Gastrocnemius medialis (tissue), 4 donors: Measurements from ENCODE around the gene GPC6. TPM values are rescaled to one million over a fixed set of nuclear protein-coding genes. Genes with fewer than 3 reads are reported as not detected.

ENCODE experiments used
- ATAC-seq, 2 donors: fragments of 150-250 bp; one replicate each; pipeline ENCODE4 v1.9.1; 2016
- DNase-seq, 2 donors: peaks; one replicate each; pipeline ENCODE4 v3.0.0-alpha.2; 2019
- H3K27ac ChIP-seq, 4 donors: fragments of 200-600 bp; sonication (generic); 1 replicate in 1 of 4; 2 replicates in 3 of 4; pipeline ENCODE4 v1.5.1; 2016 to 2018; ENCODE audit warnings: mild to moderate bottlenecking in 2 of 4, moderate library complexity in 1 of 4
- H3K27me3 ChIP-seq, 3 donors: fragments of 200-600 bp; sonication (generic) in 2 of 3; 1 replicate in 1 of 3; 2 replicates in 2 of 3; pipeline versions ENCODE4 v1.5.1 to v1.6.0; 2016 to 2019; ENCODE audit warnings: mild to moderate bottlenecking in 1 of 3, moderate library complexity in 1 of 3
- H3K36me3 ChIP-seq, 2 donors: fragments of 200-600 bp; sonication (generic) in 1 of 2; one replicate each; pipeline ENCODE4 v1.5.1; 2017 to 2018
- H3K4me1 ChIP-seq, 2 donors: fragments of 200-600 bp; sonication (generic) in 1 of 2; one replicate each; pipeline ENCODE4 v1.5.1; 2016 to 2017; ENCODE audit warnings: mild to moderate bottlenecking in 2 of 2
- H3K4me3 ChIP-seq, 4 donors: fragments of 200-600 bp; sonication (generic) in 3 of 4; 1 replicate in 1 of 4; 2 replicates in 3 of 4; pipeline ENCODE4 v1.5.1; 2016 to 2019; ENCODE audit warnings: mild to moderate bottlenecking in 2 of 4
- H3K9me3 ChIP-seq, 3 donors: fragments of 200-600 bp; sonication (generic) in 2 of 3; 1 replicate in 1 of 3; 2 replicates in 2 of 3; pipeline ENCODE4 v1.5.1; 2016 to 2019
- CTCF ChIP-seq, 5 experiments: fragments of 450-650 bp in 3 of 5; fragments of 200-600 bp in 2 of 5; sonication (generic) in 2 of 5; IDR thresholded peaks in 4 of 5; conservative IDR thresholded peaks in 1 of 5; 1 replicate in 4 of 5; 2 replicates in 1 of 5; pipeline ENCODE4 v1.5.1; 2016 to 2019; ENCODE audit warnings: antibody characterized with exemption in 5 of 5, mild to moderate bottlenecking in 3 of 5, moderate library complexity in 3 of 5
- POLR2A ChIP-seq, 2 donors: fragments of 450-650 bp; IDR thresholded peaks; one replicate each; pipeline ENCODE4 v1.6.1; 2017; ENCODE audit warnings: antibody characterized with exemption in 2 of 2, mild to moderate bottlenecking in 2 of 2, moderate library complexity in 2 of 2
- in situ Hi-C, 4 donors: fragments of 200-750 bp; cut with MboI; loops; one replicate each; pipeline versions ENCODE4 v1.15.0 to v1.8.0; 2017; ENCODE audit warnings: low sequenced_read_pairs in 4 of 4
- intact Hi-C: fragments of 100-400 bp; cut with DNase I; formaldehyde crosslinking; loops from one replicate; pipeline ENCODE4 v1.15.1; 2023; ENCODE audit warnings: low total_unique reads
- total RNA-seq, 4 donors: library from RNA; depleted of rRNA; stranded (reverse); fragments of >200 nt; gene quantifications; one replicate each; pipeline versions ENCODE4 v1.1.0 to v1.2.3, GENCODE V29; 2016

GPC6 gene
- total RNA-seq, 4 donors from 2014 or later, result 0.47 to 0.88 (median 0.59) TPM

GRCh38 chr13:93296584-93296983 is 70.0 kb downstream of the GPC6 start:
- no peak for TF ChIP-seq POLR2A (IDR thresholded peaks at IDR 0.05)
- intact Hi-C loops, result no loop called here
- in situ Hi-C loops, result no loop called here
- Histone ChIP-seq H3K4me3 (no peak overlapping the region), H3K36me3 (no peaks in the 10 kb centered on the region), H3K27me3 (no peaks in the 10 kb centered on the region), H3K27ac (no peak overlapping the region), H3K9me3 (no peaks in the 10 kb centered on the region), H3K4me1 (no peaks in the 10 kb centered on the region)
- DNase-seq, result no peak
- no peak for ATAC-seq

GRCh38 chr13:93298713-93299112 is 72.1 kb downstream of the GPC6 start:
- Histone ChIP-seq H3K4me1 (no peaks in the 10 kb centered on the region), H3K4me3 (no peak overlapping the region), H3K27ac (no peak overlapping the region), H3K27me3 (no peaks in the 10 kb centered on the region), H3K36me3 (no peaks in the 10 kb centered on the region), H3K9me3 (no peaks in the 10 kb centered on the region)
- ATAC-seq, result no peak
- intact Hi-C loops (no loop called here), in situ Hi-C loops (no loop called here)
- TF ChIP-seq CTCF (IDR thresholded peaks at IDR 0.05 in 4 of 5, conservative IDR thresholded peaks at IDR 0.05 in 1 of 5) (no peak), POLR2A (IDR thresholded peaks at IDR 0.05) (no peak)
- no peak for DNase-seq

- no peak overlapping the region for H3K27ac ChIP-seq
- intact Hi-C loops, result no loop called here
- in situ Hi-C loops, result no loop called here
- no peaks in the 10 kb centered on the region for H3K36me3 ChIP-seq
- H3K27me3 ChIP-seq, result no peaks in the 10 kb centered on the region
- ATAC-seq (no peak), DNase-seq (no peak)
- H3K9me3 ChIP-seq, result no peaks in the 10 kb centered on the region
- H3K4me3 ChIP-seq, result no peak overlapping the region
- no peak for TF ChIP-seq POLR2A (IDR thresholded peaks at IDR 0.05)
- H3K4me1 ChIP-seq, result no peaks in the 10 kb centered on the region
These were observed 77.5 kb downstream of the GPC6 start for GRCh38 chr13:93304134-93304533.

GRCh38 chr13:93304868-93305613 is 78.4 kb downstream of the GPC6 start:
- in situ Hi-C loops, result no loop called here
- no peak overlapping the region for H3K4me3 ChIP-seq
- intact Hi-C loops, result no loop called here
- H3K36me3 ChIP-seq, result no peaks in the 10 kb centered on the region
- no peak overlapping the region for H3K27ac ChIP-seq
- no peaks in the 10 kb centered on the region for H3K27me3 ChIP-seq
- H3K9me3 ChIP-seq, result no peaks in the 10 kb centered on the region
- DNase-seq, result no peak
- no peaks in the 10 kb centered on the region for H3K4me1 ChIP-seq
- TF ChIP-seq POLR2A (IDR thresholded peaks at IDR 0.05), result no peak
- TF ChIP-seq CTCF (IDR thresholded peaks at IDR 0.05 in 4 of 5, conservative IDR thresholded peaks at IDR 0.05 in 1 of 5), result no peak
- ATAC-seq, result no peak

- no peak overlapping the region for H3K4me3 ChIP-seq
- no peaks in the 10 kb centered on the region for H3K4me1 ChIP-seq
- no peaks in the 10 kb centered on the region for H3K36me3 ChIP-seq
- H3K27me3 ChIP-seq, result no peaks in the 10 kb centered on the region
- TF ChIP-seq POLR2A (IDR thresholded peaks at IDR 0.05), result no peak
- TF ChIP-seq CTCF (IDR thresholded peaks at IDR 0.05 in 4 of 5, conservative IDR thresholded peaks at IDR 0.05 in 1 of 5), result no peak
- in situ Hi-C loops (no loop called here), intact Hi-C loops (no loop called here)
- DNase-seq (no peak), ATAC-seq (no peak)
- H3K9me3 ChIP-seq, result no peaks in the 10 kb centered on the region
- H3K27ac ChIP-seq, result no peak overlapping the region
These were observed 79.3 kb downstream of the GPC6 start for GRCh38 chr13:93305886-93306285.

GRCh38 chr13:93307136-93307535 is 80.5 kb downstream of the GPC6 start:
- no peak for DNase-seq
- Histone ChIP-seq H3K9me3 (no peaks in the 10 kb centered on the region), H3K36me3 (no peaks in the 10 kb centered on the region), H3K27me3 (no peaks in the 10 kb centered on the region), H3K4me3 (no peak overlapping the region), H3K27ac (no peak overlapping the region), H3K4me1 (no peaks in the 10 kb centered on the region)
- TF ChIP-seq POLR2A (IDR thresholded peaks at IDR 0.05), result no peak
- TF ChIP-seq CTCF (IDR thresholded peaks at IDR 0.05 in 4 of 5, conservative IDR thresholded peaks at IDR 0.05 in 1 of 5), result no peak
- in situ Hi-C loops, result no loop called here
- ATAC-seq, result no peak
- intact Hi-C loops, result no loop called here
